ENCODE data around the gene CST5.

GRCh38 chr20:23925789-23926525 lies 46.4 kb upstream of the CST5 start:
- no peak for TF ChIP-seq MAX (IDR thresholded peaks at IDR 0.05; ENCODE audit: insufficient read depth, insufficient read length)
- TF ChIP-seq CTCF (IDR thresholded peaks at IDR 0.05; ENCODE audit: extremely low read depth in 1 of 2, insufficient read depth in 1 of 2, low read depth in 1 of 2, low read length in 2 of 2): no peak

Data from endothelial cell of umbilical vein (primary cell).